GM10266 (cell line): ENCODE results near the gene PKP3.
"Not testable (repeated sequence)": the region's sequence is repeated elsewhere in the genome, so short reads cannot be mapped to it uniquely, and the experiment has no call there.

Experiments
- DNase-seq: peaks from one replicate; pipeline ENCODE4 v3.0.0; 2012; ENCODE audit errors: extremely low spot score
- TF ChIP-seq, protein P1 (sequence below): IDR thresholded peaks from 2 replicates; pipeline ENCODE4 v1.5.1; 2012; ENCODE audit warnings: mild to moderate bottlenecking, low read depth; ENCODE audit not compliant: control insufficient read depth, insufficient read depth; ENCODE audit errors: missing control alignments

Gene PKP3

DNA sequence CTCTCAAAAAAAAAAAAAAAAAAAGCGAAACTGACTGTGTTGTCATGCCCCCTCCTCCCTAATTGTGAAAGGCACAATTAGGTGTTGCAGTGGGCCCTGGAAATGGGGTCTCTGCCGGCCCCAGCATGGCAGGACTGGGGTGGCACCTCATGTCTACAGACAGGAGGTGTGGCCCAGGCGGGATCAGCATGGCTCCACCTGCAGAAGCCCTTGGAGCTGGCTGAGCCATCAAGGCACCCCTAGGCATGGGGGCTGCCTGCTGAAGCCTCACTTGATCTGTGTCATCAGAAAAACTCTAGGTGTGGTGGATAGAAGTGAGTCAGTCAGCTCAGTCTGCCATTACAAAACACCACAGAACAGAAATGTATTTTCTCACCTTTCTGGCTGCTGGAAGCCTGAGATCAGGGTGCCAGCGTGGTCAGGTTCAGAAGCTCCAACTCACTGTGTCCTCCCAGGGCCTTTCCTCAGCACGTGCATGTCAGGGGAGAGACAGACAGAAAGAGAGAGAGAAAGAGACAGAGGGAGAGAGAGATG, 34.8 kb upstream of the PKP3 start:
- TF ChIP-seq, protein P1, sequence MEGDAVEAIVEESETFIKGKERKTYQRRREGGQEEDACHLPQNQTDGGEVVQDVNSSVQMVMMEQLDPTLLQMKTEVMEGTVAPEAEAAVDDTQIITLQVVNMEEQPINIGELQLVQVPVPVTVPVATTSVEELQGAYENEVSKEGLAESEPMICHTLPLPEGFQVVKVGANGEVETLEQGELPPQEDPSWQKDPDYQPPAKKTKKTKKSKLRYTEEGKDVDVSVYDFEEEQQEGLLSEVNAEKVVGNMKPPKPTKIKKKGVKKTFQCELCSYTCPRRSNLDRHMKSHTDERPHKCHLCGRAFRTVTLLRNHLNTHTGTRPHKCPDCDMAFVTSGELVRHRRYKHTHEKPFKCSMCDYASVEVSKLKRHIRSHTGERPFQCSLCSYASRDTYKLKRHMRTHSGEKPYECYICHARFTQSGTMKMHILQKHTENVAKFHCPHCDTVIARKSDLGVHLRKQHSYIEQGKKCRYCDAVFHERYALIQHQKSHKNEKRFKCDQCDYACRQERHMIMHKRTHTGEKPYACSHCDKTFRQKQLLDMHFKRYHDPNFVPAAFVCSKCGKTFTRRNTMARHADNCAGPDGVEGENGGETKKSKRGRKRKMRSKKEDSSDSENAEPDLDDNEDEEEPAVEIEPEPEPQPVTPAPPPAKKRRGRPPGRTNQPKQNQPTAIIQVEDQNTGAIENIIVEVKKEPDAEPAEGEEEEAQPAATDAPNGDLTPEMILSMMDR: no peak
- DNase-seq: peak; percentile 37

DNA sequence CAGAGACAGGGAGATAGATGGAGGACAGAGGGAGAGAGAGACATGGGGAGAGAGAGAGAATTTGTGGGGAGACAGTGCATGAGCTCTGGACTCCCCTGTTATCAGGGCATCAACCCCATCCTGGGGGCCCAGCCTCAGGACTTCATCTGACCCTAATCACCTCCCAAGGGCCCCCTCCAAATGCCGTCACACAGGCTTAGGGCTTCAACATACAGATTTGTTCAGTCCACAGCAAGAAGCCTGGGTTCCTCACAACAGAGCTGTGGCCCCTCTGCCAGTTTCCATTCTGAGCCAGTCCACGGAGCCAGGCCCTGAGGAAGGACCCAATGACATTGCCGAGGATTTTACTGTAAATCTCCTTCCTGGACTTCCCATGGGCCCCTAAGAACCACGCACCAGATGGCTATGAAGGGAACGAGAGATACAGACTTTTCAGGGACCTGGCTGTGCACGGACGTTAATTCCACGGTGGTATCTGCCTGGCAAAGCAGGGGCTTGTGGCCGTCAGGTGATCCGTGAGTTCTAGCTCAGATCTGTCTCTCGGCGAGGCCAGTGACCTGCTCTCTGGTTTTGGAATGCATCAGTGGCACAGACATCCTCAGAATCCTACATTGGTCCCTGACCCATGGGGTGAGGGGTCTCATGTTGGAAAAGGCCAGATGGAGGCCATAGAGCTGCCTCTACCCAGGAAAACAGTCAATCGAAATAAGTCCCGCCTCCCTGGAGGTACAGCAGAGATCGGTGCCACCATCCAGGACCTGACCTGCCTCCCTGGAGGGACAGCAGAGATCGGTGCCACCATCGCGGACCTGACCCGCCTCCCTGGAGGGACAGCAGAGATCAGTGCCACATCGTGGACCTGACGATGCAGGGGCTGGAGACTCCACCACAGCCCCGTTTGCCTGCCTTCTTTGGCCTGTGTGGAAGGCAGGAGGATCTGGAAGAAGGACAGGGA, 33.4 kb upstream of the PKP3 start:
- TF ChIP-seq, protein P1: no peak
- DNase-seq: peak; percentile 48

- peak; percentile 11 for DNase-seq
Observed at GRCh38 chr11:362642-363442, 31.2 kb upstream of the PKP3 start.

GRCh38 chr11:363443-363805, 30.6 kb upstream of the PKP3 start:
- DNase-seq: not testable (repeated sequence)

More at GRCh38 chr11:362642-363442, 31.2 kb upstream of the PKP3 start:
- TF ChIP-seq, protein P1: no peak

DNA sequence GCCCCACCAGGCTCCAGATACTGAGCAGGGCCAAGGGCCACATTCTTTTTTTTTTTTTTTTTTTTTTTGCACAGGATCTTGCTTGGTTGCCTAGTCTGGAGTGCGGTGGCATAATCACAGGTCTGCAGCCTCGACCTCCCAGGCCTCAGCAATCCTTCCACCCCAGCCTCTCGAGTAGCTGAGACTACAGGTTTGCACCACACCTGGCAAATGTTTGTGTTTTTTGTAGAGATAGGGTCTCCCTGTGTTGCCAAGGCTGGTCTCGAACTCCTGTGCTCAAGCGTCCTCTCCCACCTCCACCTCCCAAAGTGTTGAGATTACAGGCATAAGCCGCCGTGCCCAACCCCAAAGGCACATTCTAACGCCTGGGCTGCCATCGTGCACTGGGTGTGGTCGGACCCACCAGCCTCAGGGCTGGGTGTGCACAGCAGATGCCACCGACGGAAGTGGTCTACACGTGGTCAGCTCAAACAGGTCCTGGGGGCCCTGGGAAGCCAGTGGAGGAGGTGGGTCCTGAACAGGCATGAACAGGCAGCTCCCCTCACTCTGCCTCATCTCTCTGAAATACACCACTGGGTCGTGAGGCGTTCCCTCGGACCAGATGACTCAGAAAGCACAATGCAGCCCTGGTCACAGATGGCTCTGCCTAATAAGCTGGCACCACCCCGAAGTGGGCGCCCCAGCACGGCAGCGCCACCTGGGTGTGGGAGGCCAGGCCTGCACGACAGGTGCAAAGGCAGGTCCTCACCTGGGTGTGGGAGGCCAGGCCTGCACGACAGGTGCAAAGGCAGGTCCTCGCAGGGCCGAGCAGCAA, 29.9 kb upstream of the PKP3 start:
- TF ChIP-seq, protein P1: peak; percentile 47

DNA sequence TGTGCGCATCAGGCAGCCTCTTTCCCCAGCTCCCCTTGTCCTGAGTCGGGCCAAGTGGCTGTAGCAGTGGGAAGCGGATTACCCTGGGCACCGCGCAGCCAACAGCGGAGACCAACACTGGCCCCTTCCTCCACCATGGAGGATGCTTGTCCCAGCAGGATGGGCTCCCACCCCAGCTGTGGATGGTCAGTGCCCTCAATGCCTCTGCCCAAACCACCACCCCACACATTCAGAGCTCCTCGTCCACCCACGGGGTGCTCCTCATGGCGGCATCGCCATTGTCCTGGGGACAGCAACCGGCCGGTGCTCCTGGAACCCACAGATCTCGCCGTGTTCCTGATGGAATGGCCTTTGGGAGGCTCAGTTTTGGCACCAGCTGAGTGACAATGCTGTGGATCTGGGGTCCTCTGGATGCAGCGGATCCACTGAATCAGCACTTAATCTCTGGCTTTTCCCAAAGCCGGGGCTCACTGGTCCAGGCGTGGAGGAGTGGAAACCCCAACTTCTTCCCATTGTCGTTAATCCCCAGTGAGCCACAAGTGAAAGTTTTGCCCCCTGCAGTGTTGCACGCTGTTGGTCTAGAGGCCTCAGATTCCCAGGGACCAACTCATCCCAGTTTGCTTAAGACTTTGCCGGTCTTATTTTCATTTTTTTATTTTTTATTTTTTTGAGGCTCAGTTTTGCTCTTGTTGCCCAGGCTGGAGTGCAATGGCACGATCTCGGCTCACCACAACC, 28.9 kb upstream of the PKP3 start:
- DNase-seq: peak; percentile 18

More for the DNA sequence above, 29.9 kb upstream of the PKP3 start:
- peak; percentile 43 for DNase-seq

More for the DNA sequence above, 28.9 kb upstream of the PKP3 start:
- TF ChIP-seq, protein P1: no peak
